Measurements from ENCODE around the gene FNDC3B.

DNA sequence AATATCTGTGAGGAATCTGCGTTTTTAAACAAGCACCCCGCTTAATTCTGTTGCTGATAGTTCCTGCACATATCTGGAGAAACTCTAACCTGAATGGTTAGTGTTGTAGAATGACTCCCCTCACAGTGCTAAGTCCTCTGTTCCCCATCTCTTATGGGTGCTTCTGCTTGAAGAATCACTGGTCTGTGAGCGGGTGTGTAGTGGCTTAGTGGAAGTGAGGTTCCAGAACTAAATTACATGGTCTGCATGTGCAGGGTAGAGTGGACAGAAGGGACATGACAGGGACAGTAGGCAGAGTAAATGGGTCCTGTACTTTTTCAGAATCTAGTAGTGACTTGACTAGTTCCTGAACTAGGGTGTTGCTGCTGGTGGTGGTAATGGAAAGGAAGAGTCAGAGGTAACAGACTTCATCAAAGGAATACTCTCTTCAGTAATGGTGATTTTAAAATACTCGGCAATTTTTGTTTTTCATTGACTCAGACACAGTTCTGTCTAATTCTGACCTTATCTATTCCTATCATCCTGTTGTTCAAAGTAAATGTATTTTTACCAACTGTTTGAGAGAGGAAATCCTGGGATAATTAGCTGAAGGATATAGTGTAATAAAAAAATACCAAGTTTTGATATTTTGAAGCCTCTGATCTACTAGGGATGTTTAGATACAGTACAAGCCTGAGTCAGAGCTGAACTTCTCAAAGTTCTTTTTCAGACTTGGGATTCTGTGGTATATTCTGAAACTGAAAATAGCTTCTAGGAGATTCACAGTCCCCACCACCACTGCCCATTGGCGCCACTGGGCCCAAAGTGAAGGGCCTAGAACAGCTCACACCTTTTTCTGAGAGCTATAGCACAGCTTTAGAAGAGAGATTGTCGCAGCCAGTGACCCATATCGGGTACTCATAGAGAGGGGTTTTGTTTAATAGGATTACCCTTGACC, 55.5 kb downstream of the FNDC3B start:
- no peak for TF ChIP-seq POLR2AphosphoS5 (IDR thresholded peaks at IDR 0.05)
- TF ChIP-seq, protein P1, sequence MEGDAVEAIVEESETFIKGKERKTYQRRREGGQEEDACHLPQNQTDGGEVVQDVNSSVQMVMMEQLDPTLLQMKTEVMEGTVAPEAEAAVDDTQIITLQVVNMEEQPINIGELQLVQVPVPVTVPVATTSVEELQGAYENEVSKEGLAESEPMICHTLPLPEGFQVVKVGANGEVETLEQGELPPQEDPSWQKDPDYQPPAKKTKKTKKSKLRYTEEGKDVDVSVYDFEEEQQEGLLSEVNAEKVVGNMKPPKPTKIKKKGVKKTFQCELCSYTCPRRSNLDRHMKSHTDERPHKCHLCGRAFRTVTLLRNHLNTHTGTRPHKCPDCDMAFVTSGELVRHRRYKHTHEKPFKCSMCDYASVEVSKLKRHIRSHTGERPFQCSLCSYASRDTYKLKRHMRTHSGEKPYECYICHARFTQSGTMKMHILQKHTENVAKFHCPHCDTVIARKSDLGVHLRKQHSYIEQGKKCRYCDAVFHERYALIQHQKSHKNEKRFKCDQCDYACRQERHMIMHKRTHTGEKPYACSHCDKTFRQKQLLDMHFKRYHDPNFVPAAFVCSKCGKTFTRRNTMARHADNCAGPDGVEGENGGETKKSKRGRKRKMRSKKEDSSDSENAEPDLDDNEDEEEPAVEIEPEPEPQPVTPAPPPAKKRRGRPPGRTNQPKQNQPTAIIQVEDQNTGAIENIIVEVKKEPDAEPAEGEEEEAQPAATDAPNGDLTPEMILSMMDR (IDR thresholded peaks at IDR 0.05 in 8 of 11, conservative IDR thresholded peaks at IDR 0.05 in 3 of 11): peak in 1 of 11 experiments; percentile 19
- TF ChIP-seq POLR2A (IDR thresholded peaks at IDR 0.05): no peak
